ENCODE results near the gene ZNF592. TPM values are rescaled to one million over a fixed set of nuclear protein-coding genes. Genes with fewer than 3 reads are reported as not detected.

Gene ZNF592
- total and polyA plus RNA-seq, 2 donors (not counting 1 experiment from before 2014, with no cell fraction given), result 5.1 to 7.5 TPM

- no peak overlapping the region for H2AFZ ChIP-seq (ENCODE audit: low read length)
- H3K9ac ChIP-seq (ENCODE audit: insufficient read depth, low read length), result no peak overlapping the region
- TF ChIP-seq, protein P1, sequence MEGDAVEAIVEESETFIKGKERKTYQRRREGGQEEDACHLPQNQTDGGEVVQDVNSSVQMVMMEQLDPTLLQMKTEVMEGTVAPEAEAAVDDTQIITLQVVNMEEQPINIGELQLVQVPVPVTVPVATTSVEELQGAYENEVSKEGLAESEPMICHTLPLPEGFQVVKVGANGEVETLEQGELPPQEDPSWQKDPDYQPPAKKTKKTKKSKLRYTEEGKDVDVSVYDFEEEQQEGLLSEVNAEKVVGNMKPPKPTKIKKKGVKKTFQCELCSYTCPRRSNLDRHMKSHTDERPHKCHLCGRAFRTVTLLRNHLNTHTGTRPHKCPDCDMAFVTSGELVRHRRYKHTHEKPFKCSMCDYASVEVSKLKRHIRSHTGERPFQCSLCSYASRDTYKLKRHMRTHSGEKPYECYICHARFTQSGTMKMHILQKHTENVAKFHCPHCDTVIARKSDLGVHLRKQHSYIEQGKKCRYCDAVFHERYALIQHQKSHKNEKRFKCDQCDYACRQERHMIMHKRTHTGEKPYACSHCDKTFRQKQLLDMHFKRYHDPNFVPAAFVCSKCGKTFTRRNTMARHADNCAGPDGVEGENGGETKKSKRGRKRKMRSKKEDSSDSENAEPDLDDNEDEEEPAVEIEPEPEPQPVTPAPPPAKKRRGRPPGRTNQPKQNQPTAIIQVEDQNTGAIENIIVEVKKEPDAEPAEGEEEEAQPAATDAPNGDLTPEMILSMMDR (conservative IDR thresholded peaks at IDR 0.05 in 1 of 2, IDR thresholded peaks at IDR 0.05 in 1 of 2; ENCODE audit: low read depth in 1 of 2, low read length in 2 of 2), result no peak
- TF ChIP-seq EZH2 (IDR thresholded peaks at IDR 0.05; ENCODE audit: low read length, missing control alignments), result no peak
- no peaks in the 10 kb centered on the region for H3K9me3 ChIP-seq (ENCODE audit: control insufficient read depth, insufficient read depth, low read depth, low read length)
- no peak overlapping the region for H3K4me2 ChIP-seq (ENCODE audit: extremely low read depth, insufficient read depth, low read length)
- H3K4me3 ChIP-seq (replicated peaks in 1 of 4; ENCODE audit: control extremely low read depth in 1 of 4, insufficient read depth in 1 of 4, low read depth in 3 of 4, low read length in 4 of 4), result no peak overlapping the region
- H3K79me2 ChIP-seq (ENCODE audit: control insufficient read depth, insufficient read depth, low read length), result no peaks in the 10 kb centered on the region
- no peak overlapping the region for H3K27ac ChIP-seq (ENCODE audit: insufficient read depth, low read length)
- no peak for DNase-seq (ENCODE audit: low read depth in 2 of 2)
- no peaks in the 10 kb centered on the region for H3K27me3 ChIP-seq (ENCODE audit: control insufficient read depth, insufficient read depth, low read length)
- H4K20me1 ChIP-seq (ENCODE audit: control insufficient read depth, extremely low read depth, insufficient read depth, low read length), result no peaks in the 10 kb centered on the region
- H3K36me3 ChIP-seq (ENCODE audit: control insufficient read depth, insufficient read depth, low read length), result no peaks in the 10 kb centered on the region
- no peaks in the 10 kb centered on the region for H3K4me1 ChIP-seq (ENCODE audit: control insufficient read depth, extremely low read depth, insufficient read depth, low read length)
Measured at GRCh38 chr15:84855136-84855535, 106.7 kb downstream of the ZNF592 start.

DNA sequence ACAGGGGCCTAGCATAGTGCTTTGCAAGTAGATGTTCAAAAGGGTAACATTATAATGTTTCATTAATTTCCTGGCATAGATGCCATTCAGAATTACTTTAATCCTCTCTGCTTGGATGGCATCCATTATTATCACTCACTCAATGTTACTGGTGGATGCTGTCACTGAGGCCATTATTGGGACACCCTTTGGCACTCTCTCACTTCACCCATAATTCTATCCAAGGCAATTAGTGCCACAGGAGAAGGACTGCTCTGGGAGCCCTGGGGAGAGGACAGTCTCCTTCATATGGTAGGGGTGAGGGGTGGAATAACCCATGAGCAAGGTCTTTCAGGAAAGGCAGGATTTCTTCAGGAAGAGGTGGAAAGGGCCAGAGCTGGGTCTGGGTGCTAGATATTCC, 107.4 kb downstream of the ZNF592 start:
- Histone ChIP-seq H3K27me3 (ENCODE audit: control insufficient read depth, insufficient read depth, low read length) (no peaks in the 10 kb centered on the region), H3K9me3 (ENCODE audit: control insufficient read depth, insufficient read depth, low read depth, low read length) (no peaks in the 10 kb centered on the region), H3K4me3 (replicated peaks in 1 of 4; ENCODE audit: control extremely low read depth in 1 of 4, insufficient read depth in 1 of 4, low read depth in 3 of 4, low read length in 4 of 4) (no peak overlapping the region), H2AFZ (ENCODE audit: low read length) (no peak overlapping the region), H3K79me2 (ENCODE audit: control insufficient read depth, insufficient read depth, low read length) (no peaks in the 10 kb centered on the region), H3K36me3 (ENCODE audit: control insufficient read depth, insufficient read depth, low read length) (no peaks in the 10 kb centered on the region), H3K27ac (ENCODE audit: insufficient read depth, low read length) (no peak overlapping the region), H3K4me1 (ENCODE audit: control insufficient read depth, extremely low read depth, insufficient read depth, low read length) (no peaks in the 10 kb centered on the region), H4K20me1 (ENCODE audit: control insufficient read depth, extremely low read depth, insufficient read depth, low read length) (no peaks in the 10 kb centered on the region), H3K9ac (ENCODE audit: insufficient read depth, low read length) (no peak overlapping the region), H3K4me2 (ENCODE audit: extremely low read depth, insufficient read depth, low read length) (no peak overlapping the region)
- no peak for TF ChIP-seq EZH2 (IDR thresholded peaks at IDR 0.05; ENCODE audit: low read length, missing control alignments)
- TF ChIP-seq, protein P1 (conservative IDR thresholded peaks at IDR 0.05 in 1 of 2, IDR thresholded peaks at IDR 0.05 in 1 of 2; ENCODE audit: low read depth in 1 of 2, low read length in 2 of 2), result no peak
- DNase-seq (ENCODE audit: low read depth in 2 of 2), result no peak

Other genes starting within 250 kb of the ZNF592 start
- 9.2 and 9.8 TPM in 2 replicates for gene ZSCAN2, start 147.6 kb upstream of the ZNF592 start, total RNA-seq
- gene ZSCAN2, start 147.6 kb upstream of the ZNF592 start, polyA plus RNA-seq, result 6.4 and 8.9 TPM in 2 replicates
- gene WDR73, start 94.3 kb upstream of the ZNF592 start, total RNA-seq, result 38.3 and 51.1 TPM in 2 replicates
- gene WDR73, start 94.3 kb upstream of the ZNF592 start, polyA plus RNA-seq, result 15.6 and 16.8 TPM in 2 replicates
- gene NMB, start 90.4 kb upstream of the ZNF592 start, total RNA-seq, result 3.1 and 3.6 TPM in 2 replicates
- gene NMB, start 90.4 kb upstream of the ZNF592 start, polyA plus RNA-seq, result 1.5 and 2.4 TPM in 2 replicates
- gene SEC11A, start 32.5 kb upstream of the ZNF592 start, total RNA-seq, result 263 and 300 TPM in 2 replicates
- gene SEC11A, start 32.5 kb upstream of the ZNF592 start, polyA plus RNA-seq, result 243 and 254 TPM in 2 replicates
- 0.26 and 0.50 TPM in 2 replicates for gene ALPK3, start 68.8 kb downstream of the ZNF592 start, total RNA-seq
- gene ALPK3, start 68.8 kb downstream of the ZNF592 start, polyA plus RNA-seq, result 0.03 and 0.07 TPM in 2 replicates
- gene SLC28A1, start 136.1 kb downstream of the ZNF592 start, total RNA-seq, result not detected in 2 replicates
- not detected in 2 replicates for gene SLC28A1, start 136.1 kb downstream of the ZNF592 start, polyA plus RNA-seq
- 14.1 and 17.7 TPM in 2 replicates for gene PDE8A, start 233.3 kb downstream of the ZNF592 start, total RNA-seq
- gene PDE8A, start 233.3 kb downstream of the ZNF592 start, polyA plus RNA-seq, result 21.6 and 26.3 TPM in 2 replicates

All from fibroblast of lung (primary cell).